Measurements from ENCODE around the gene LRRN4. TPM values are rescaled to one million over a fixed set of nuclear protein-coding genes. Genes with fewer than 3 reads are reported as not detected.

LRRN4 gene
- total and polyA plus RNA-seq, 4 donors, result 0.14 to 0.18 (median 0.16) TPM

GRCh38 chr20:6036213-6036612 is 17.6 kb downstream of the LRRN4 start:
- Histone ChIP-seq H3K9ac (ENCODE audit: low read depth in 1 of 2, low read length in 2 of 2) (no peak overlapping the region), H3K27me3 (ENCODE audit: control insufficient read depth in 4 of 4, insufficient read depth in 4 of 4, low read length in 3 of 4) (no peaks in the 10 kb centered on the region), H3K36me3 (ENCODE audit: control insufficient read depth in 4 of 4, insufficient read depth in 3 of 4, low read depth in 1 of 4, low read length in 3 of 4) (peaks cover 19 to 74% (median 65%) of the 10 kb centered on the region in 4 donors), H3K9me3 (ENCODE audit: control insufficient read depth in 4 of 4, low read length in 3 of 4) (no peaks in the 10 kb centered on the region), H3K4me3 (ENCODE audit: low read depth in 1 of 3, low read length in 3 of 3) (no peak overlapping the region), H3K4me1 (ENCODE audit: control insufficient read depth in 4 of 4, insufficient read depth in 4 of 4, low read length in 3 of 4) (peaks cover 0 to 2% (median 0%) of the 10 kb centered on the region in 4 donors), H3K27ac (ENCODE audit: low read depth in 1 of 2, low read length in 2 of 2) (no peak overlapping the region)
- 96% methylated on average over 4 of the region's 4 CpGs for WGBS
- DNase-seq (ENCODE audit: low spot score), result no peak
- TF ChIP-seq, protein P1, sequence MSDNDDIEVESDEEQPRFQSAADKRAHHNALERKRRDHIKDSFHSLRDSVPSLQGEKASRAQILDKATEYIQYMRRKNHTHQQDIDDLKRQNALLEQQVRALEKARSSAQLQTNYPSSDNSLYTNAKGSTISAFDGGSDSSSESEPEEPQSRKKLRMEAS (IDR thresholded peaks at IDR 0.05), result no peak
- no peak for TF ChIP-seq RAD21 (IDR thresholded peaks at IDR 0.05)
- TF ChIP-seq, protein P2, sequence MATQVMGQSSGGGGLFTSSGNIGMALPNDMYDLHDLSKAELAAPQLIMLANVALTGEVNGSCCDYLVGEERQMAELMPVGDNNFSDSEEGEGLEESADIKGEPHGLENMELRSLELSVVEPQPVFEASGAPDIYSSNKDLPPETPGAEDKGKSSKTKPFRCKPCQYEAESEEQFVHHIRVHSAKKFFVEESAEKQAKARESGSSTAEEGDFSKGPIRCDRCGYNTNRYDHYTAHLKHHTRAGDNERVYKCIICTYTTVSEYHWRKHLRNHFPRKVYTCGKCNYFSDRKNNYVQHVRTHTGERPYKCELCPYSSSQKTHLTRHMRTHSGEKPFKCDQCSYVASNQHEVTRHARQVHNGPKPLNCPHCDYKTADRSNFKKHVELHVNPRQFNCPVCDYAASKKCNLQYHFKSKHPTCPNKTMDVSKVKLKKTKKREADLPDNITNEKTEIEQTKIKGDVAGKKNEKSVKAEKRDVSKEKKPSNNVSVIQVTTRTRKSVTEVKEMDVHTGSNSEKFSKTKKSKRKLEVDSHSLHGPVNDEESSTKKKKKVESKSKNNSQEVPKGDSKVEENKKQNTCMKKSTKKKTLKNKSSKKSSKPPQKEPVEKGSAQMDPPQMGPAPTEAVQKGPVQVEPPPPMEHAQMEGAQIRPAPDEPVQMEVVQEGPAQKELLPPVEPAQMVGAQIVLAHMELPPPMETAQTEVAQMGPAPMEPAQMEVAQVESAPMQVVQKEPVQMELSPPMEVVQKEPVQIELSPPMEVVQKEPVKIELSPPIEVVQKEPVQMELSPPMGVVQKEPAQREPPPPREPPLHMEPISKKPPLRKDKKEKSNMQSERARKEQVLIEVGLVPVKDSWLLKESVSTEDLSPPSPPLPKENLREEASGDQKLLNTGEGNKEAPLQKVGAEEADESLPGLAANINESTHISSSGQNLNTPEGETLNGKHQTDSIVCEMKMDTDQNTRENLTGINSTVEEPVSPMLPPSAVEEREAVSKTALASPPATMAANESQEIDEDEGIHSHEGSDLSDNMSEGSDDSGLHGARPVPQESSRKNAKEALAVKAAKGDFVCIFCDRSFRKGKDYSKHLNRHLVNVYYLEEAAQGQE (IDR thresholded peaks at IDR 0.05), result no peak
- TF ChIP-seq FOXA1 (IDR thresholded peaks at IDR 0.05), result no peak
- no peak for TF ChIP-seq HNF4G (IDR thresholded peaks at IDR 0.05)
- TF ChIP-seq RXRA (IDR thresholded peaks at IDR 0.05), result no peak
- TF ChIP-seq NR2F2 (IDR thresholded peaks at IDR 0.05), result no peak
- no peak for TF ChIP-seq YY1 (IDR thresholded peaks at IDR 0.05)
- no peak for TF ChIP-seq ZBTB33 (IDR thresholded peaks at IDR 0.05)

DNA sequence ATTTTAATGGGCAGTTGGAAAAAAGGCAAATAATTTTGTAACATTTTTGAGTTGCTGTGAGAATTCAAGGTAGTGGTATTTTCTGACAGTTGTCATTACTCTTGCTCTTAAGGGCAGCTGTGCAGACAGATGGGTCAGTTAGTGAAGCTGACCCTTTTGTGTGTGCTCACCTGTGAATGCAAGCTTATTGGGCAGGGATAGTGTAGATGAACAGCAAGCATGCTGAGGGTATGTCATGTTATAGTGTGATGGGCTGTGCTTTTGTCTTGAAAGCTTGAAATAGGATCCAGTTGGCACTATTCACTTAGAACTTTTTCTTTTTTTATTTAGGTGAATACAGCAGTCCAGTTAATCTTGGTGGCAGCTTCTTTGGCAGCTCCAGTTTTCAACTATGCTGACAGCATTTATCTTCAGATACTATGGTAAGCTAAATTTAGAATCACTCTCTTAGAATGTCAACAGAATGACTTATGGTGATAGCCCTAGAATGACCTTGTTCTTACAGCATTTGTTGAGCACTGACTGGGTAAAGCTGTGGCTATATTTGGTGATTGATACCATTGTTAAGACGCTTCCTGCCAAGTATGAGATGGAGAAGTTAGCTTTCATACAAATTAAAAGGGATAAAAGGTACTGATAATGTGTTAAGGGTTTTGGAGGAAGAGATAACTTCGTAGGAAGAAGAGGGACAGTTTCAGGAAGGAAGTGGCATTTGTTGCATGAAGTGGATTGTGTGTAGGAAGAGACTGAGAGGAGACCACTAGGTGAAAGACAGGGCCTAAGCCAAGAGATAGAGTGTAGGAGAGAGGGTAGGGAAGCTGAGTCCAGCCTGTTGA is 19.5 kb downstream of the LRRN4 start:
- Histone ChIP-seq H3K27ac (ENCODE audit: low read depth in 1 of 2, low read length in 2 of 2) (no peak overlapping the region), H3K27me3 (ENCODE audit: control insufficient read depth in 4 of 4, insufficient read depth in 4 of 4, low read length in 3 of 4) (no peaks in the 10 kb centered on the region), H3K9ac (ENCODE audit: low read depth in 1 of 2, low read length in 2 of 2) (no peak overlapping the region), H3K36me3 (ENCODE audit: control insufficient read depth in 4 of 4, insufficient read depth in 3 of 4, low read depth in 1 of 4, low read length in 3 of 4) (peaks cover 13 to 61% (median 50%) of the 10 kb centered on the region in 4 donors), H3K4me1 (ENCODE audit: control insufficient read depth in 4 of 4, insufficient read depth in 4 of 4, low read length in 3 of 4) (peaks cover 0 to 4% (median 1%) of the 10 kb centered on the region in 4 donors), H3K4me3 (ENCODE audit: low read depth in 1 of 3, low read length in 3 of 3) (no peak overlapping the region), H3K9me3 (ENCODE audit: control insufficient read depth in 4 of 4, low read length in 3 of 4) (no peaks in the 10 kb centered on the region)
- DNase-seq (ENCODE audit: low spot score), result no peak
- WGBS, result 70% methylated on average over 2 of the region's 2 CpGs
- TF ChIP-seq HNF4G (IDR thresholded peaks at IDR 0.05) (no peak), FOXA2 (IDR thresholded peaks at IDR 0.05) (no peak), ATF3 (IDR thresholded peaks at IDR 0.05) (no peak), RXRA (IDR thresholded peaks at IDR 0.05) (no peak), JUND (IDR thresholded peaks at IDR 0.05) (no peak), RAD21 (IDR thresholded peaks at IDR 0.05) (no peak), EGR1 (IDR thresholded peaks at IDR 0.05; ENCODE audit: low read depth in 2 of 2) (no peak), NR2F2 (IDR thresholded peaks at IDR 0.05) (no peak), ZBTB33 (IDR thresholded peaks at IDR 0.05) (no peak), FOXA1 (IDR thresholded peaks at IDR 0.05) (no peak), TAF1 (conservative IDR thresholded peaks at IDR 0.05) (no peak), GABPA (IDR thresholded peaks at IDR 0.05 in 1 of 2, conservative IDR thresholded peaks at IDR 0.05 in 1 of 2) (no peak), SP1 (IDR thresholded peaks at IDR 0.05) (no peak), HNF4A (conservative IDR thresholded peaks at IDR 0.05) (no peak), YY1 (IDR thresholded peaks at IDR 0.05) (no peak)
- TF ChIP-seq, protein P3, sequence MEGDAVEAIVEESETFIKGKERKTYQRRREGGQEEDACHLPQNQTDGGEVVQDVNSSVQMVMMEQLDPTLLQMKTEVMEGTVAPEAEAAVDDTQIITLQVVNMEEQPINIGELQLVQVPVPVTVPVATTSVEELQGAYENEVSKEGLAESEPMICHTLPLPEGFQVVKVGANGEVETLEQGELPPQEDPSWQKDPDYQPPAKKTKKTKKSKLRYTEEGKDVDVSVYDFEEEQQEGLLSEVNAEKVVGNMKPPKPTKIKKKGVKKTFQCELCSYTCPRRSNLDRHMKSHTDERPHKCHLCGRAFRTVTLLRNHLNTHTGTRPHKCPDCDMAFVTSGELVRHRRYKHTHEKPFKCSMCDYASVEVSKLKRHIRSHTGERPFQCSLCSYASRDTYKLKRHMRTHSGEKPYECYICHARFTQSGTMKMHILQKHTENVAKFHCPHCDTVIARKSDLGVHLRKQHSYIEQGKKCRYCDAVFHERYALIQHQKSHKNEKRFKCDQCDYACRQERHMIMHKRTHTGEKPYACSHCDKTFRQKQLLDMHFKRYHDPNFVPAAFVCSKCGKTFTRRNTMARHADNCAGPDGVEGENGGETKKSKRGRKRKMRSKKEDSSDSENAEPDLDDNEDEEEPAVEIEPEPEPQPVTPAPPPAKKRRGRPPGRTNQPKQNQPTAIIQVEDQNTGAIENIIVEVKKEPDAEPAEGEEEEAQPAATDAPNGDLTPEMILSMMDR (IDR thresholded peaks at IDR 0.05; ENCODE audit: low read depth, low read length, missing input control), result no peak
- TF ChIP-seq, protein P1 (IDR thresholded peaks at IDR 0.05), result no peak

Data from liver (tissue), 9 donors.